HG02970 (cell line): ENCODE results near the gene COPA.
A peak's percentile ranks its signal among the peaks of the same experiment; 100 is the strongest.
"Not testable (repeated sequence)": the region's sequence is repeated elsewhere in the genome, so short reads cannot be mapped to it uniquely, and the experiment has no call there.

Experiments used
- ATAC-seq: cut with Tn5 transposase; IDR thresholded peaks from one replicate; pipeline ENCODE4 v1.9.1; 2021; ENCODE audit warnings: mild to moderate bottlenecking, moderate library complexity, moderate number of reproducible peaks; ENCODE audit not compliant: unreplicated experiment, low FRiP score

COPA gene

DNA sequence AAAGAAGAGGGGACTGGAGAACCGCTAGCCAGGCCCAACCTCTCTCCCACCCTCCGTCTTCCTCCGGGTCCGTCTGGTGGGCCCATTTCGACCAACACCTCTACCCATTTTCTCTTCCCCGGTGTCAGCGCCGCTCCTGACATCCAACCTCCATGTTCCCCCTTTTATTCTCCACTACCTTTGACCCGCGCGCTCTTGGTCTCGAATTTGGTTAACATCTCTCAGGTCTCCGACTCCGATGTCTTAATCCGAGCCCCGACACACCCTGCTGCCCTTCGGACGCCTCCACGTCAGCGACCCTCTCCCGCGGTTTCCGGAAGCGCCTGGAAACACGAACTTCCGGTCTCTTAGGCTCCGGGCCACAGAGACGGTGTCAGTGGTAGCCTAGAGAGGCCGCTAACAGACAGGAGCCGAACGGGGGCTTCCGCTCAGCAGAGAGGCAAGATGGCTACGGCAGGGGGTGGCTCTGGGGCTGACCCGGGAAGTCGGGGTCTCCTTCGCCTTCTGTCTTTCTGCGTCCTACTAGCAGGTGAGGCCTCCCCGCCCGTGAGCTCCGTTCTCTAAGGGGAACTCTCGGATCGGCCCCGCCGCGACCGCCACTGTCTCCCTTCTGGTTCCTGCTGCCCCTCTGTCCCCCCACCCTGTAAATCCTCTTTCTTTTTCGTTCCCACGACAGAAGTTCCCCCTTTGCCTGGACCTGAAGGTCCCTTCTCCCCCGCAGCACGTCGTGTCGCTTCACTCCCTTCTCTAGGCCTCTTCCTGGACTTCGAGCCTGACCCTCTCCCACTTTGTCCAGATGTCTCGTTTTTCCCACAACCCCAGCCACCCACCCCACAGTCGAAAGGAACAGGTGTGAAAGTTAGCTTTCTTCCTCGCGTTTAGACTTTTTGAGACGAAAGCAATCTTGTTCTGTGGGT, at the start of gene COPA, which contains the start of gene NCSTN:
TSS of gene COPA (minus strand) at position 298 of the 917 bp plus-strand sequence. CDS start at position 218, 80 bp downstream.
TSS of gene NCSTN (plus strand) at position 431 of the 917 bp plus-strand sequence. CDS start at position 445, 14 bp downstream.
- ATAC-seq = peak; percentile 87

DNA sequence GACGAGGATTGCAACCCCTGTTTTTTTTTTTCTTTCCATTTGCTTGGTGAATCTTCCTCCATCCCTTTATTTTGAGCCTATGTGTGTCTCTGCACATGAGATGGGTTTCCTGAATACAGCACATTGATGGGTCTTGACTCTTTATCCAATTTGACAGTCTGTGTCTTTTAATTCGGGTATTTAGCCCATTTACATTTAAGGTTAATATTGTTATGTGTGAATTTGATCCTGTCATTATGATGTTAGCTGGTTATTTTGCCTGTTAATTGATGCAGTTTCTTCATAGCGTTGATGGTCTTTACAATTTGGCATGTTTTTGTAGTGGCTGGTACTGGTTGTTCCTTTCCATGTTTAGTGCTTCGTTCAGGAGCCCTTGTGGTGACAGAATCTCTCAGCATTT, 45.4 kb upstream of the COPA start:
- not testable (repeated sequence) for ATAC-seq

DNA sequence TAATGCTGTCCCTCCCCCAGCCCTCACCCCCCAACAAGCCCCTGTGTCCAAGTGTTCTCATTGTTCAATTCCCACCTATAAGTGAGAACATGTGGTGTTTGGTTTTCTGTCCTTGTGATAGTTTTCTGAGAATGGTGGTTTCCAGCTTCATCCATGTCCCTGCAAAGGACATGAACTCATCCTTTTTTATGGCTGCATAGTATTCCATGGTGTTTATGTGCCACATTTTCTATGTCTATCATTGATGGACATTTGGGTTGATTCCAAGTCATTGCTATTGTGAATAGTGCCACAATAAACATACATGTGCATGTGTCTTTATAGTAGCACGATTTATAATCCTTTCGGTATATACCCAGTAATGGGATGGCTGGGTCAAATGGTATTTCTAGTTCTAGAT, 41.8 kb upstream of the COPA start:
- ATAC-seq = not testable (repeated sequence)

DNA sequence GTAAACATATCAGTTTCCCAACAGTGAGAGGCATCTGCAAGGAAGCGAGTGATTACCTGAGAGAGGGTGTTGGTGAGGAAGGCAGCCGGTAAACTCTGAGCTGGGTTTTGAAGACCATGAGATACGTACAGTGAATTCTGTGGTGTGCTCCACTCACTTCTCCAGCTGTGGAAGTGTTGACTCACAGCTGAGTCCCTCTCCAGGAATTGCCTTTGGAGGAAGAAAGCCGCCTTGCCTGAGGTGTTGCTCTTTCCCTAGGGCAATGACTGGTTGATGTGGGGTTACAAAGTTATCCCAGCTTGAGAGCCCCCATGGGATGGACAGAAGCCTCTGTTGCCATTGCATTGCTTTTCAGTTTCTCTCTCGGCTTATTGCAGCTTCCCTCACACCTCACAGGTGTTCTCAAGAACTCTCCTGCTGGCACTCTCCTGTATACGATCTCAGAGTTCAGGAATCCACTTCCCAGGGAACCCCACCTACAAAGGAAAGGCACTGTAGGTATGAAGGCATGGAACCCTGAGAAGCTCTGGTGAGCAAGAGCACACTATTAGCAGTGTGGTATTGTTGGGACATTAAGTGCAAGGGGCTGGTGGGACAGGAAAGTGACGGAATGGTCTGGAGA, 34.6 kb upstream of the COPA start:
- ATAC-seq = no peak

DNA sequence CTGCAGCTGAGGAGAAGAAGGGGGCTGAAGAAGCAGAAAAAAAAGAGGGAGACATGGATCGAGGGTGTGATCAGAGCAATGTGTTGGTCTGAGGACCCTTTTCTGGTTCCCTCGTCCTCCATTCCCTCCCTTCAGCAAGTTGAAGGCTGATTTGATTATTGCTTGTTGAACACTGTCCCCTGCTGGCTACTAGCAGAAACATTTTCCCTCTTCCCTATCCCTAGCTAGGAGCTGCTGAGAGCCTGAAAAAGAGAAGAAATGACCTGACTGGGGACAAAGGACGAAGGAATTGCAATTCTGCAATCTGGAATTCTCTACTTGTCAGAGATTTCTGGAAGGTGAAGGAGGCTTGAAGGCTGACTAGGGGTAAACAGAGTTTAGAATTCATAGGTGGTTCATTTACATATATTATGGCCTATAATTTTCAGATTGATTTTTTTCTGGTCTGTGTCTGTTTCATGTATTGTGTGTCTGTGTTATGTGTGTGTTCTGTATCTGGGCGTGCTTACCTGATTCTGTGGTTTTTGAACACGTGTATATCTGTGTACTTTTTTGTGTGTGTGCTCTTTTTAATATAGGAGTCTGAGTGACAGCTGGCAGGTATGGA, 33.6 kb upstream of the COPA start:
- ATAC-seq = no peak

DNA sequence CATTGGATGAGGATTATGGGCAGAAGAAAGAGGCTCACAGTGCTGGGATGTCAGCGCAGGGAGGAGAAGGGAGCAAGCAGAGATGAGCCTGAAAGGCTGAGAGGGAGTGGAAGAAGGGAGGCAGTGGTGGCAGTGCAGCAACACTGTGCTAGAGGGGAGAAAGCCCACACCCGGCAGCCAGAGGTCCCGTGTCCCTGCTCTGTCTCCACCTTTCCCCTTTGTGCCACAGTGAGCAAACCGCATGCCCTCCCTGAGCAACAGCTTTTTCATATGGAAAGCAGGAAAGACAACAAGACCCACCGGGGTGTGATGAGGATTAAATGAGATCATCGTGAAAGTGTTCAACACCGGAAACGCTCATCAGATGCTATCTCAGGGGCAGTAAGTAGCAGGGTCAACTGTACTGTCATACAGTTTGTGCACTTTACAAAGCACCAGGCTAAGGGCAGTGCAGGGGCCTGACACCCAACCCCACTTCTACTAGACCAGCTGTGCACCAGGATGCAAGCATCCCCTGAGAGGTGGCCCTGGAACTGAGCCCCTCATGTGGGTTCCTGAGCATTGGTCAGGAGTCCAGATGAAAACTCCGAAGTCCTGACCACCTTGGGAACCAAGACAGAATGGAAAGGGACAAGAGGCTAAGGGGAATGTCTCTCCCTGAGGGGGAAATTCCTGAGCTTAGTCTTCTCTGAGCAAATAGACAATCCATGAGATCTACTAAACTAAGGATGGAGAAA, 32.9 kb upstream of the COPA start:
- no peak for ATAC-seq

DNA sequence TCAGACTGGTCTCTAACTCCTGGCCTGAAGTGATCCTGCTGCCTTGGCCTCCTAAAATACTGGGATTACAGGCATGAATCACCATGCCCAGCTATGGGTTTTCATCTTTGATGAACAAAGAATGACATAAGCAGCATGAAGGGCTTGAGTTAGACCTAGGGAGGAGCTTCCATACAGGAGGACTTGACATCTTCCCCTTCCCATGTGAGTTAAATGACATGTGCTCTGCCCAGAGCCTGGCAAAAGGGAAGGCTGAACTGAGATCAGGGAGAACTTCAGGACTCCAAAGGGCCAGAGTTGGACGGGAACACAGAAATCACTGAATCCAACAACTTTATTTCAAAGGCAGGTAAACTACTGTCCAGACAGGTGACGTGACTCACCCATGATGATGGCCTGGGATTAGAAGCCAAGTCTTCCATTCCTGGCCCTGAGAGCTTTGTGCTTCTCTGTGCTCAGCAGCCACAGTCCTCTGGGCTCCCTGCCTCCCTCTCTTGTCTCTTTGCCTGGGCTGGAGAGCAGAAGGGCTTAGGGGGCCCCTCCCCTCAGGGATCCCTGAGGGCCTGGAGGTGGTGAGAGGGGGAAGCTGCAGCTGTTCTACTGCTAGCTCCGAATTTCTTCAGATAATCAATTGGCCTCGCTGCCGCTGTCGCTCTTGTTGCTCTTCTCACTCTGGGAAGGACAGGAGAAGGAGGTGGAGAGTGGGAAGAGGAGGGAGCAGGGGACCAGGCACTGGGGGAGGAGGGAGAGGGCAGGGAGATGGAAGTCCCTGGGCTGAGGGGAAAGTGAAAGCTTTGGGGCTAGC, 31.5 kb upstream of the COPA start:
- no peak for ATAC-seq

DNA sequence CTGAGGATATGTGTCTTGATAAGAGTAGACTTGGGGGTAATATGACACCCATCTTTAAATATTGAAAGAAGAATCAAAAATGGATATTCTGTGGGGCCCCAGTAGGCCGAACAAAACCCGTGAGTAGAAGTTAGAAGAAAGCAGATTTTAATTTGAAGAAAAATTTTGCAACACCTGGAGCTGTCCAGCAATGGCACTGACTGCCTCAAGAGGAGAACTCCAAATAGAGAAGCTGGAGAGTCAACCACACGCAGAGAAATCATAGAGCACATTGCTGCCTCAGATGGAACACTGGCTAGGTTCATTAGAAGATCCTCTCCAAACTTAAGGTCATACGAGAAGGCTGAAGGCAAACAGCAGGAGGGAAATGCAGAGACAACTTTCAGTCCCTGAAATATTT, 30.6 kb upstream of the COPA start:
- no peak for ATAC-seq

DNA sequence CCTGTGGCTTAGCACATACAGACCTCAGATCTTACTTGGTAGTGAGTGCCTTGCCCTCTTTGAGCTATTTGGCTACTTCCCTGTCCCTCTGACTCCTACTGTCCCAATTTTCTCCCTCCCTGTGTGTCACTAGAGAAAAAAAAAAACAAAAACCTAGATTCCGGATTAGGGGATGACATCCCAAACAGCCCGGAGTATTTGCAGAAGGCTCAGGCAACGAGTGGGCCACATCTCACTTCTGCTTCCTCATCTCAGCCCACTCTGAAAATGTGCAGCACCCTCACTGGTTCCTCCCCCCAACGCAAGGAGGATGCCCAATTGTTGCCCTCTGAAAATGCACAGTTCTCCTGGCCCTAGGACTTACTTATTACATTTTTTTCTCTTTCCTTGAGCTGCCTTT, 28.7 kb upstream of the COPA start:
- no peak for ATAC-seq

DNA sequence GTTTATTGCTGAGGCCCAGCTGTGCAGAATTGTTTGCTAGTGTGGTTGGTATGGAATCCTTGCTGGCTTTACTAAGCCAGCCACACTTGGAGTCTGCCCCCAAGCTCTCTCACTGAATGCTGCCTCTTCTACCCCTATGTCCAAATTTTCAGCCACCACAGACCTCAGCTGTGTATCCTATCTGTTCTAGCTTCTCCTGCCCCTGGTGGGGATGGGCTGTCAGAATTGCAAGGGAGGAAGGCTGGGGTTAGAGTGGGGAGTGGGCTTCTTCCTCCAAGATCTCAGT, 28.2 kb upstream of the COPA start:
- ATAC-seq = no peak

DNA sequence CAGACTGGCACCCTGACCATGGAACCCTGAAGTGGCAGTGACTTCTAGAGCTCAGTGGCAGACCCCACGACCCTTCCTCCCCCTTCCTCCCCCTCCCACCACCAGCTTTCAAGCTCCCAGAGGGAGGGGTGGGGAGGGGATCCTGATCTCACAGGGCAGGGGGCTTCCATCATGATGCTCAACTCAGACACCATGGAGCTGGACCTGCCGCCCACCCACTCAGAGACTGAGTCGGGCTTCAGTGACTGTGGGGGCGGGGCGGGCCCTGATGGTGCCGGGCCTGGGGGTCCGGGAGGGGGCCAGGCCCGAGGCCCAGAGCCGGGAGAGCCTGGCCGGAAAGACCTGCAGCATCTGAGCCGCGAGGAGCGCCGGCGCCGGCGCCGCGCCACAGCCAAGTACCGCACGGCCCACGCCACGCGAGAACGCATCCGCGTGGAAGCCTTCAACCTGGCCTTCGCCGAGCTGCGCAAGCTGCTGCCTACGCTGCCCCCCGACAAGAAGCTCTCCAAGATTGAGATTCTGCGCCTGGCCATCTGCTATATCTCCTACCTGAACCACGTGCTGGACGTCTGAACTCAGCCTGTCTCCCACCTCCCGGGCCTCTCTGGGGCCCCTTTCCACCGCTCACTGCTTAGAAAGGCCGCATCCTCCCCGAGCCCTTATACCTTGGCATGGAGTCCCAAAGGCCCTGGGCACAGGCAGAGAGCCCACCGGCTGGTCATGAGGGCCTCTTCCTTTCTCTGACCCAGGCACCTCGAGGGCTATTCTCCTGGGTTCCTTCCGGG, 27.7 kb upstream of the COPA start:
- ATAC-seq = no peak

DNA sequence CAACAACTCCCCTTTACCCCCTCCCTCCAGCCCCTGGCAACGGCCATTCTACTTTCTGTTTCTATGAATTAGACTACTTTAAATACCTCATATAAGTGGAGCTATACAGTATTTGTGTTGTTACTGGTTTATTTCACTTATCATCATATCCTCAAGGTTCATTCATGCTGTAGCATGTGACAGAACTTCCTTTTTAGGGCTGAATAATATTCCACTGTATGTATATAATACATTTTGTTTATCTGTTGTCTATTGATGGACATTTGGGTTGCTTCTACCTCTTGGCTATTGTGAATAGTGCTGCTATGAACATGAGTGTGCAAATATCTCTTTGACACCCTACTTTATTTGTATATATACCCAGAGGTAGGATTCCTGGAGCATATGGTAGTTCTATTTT, 26.0 kb upstream of the COPA start:
- no peak for ATAC-seq

DNA sequence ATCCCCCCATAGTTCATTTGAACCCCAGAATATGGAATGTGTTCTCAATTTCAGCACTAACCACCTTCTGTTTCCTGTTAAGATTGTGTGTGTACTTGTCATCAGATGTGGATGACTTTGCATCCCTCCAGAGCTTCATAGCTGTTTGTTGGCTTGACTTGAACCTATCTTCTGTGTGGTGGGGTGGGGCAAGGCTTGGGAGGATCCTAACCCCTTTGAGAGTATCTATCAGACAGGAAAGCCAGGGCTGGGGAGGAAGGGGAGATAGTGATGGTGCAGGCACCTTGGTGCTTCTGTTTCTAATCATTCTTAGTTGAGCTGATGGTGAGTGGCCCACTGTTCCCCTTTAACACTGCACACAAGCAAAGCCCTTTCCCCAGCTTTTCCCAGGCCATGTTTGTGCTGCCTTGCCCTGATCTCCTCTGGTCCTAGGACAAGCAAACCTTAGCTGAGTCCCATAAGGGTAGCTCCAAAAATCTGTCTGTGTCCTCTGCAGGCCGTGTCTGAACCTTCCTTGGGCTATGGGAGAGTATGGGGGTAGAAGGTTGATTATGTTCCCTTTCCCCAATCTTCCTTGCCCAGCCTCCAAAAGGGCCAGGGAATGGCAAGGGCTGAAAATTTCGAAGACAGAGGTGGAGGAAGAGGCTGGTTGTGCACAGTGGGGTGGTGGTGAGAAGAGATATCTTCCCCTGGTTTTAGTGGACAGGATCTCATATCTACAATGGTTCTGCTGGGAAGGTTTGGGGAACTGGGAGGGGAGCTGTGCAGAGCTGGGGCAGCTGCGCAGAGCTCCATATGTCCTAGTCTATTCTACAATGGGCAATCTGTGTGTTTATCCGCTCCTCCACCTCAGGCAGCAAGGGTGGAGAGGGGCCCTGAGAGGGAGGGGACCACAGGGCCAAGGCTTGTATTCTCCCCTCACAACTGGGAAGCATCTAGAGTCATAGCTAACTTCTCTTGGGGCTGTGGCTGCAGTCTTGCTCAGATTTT, 25.2 kb upstream of the COPA start:
- ATAC-seq = no peak

DNA sequence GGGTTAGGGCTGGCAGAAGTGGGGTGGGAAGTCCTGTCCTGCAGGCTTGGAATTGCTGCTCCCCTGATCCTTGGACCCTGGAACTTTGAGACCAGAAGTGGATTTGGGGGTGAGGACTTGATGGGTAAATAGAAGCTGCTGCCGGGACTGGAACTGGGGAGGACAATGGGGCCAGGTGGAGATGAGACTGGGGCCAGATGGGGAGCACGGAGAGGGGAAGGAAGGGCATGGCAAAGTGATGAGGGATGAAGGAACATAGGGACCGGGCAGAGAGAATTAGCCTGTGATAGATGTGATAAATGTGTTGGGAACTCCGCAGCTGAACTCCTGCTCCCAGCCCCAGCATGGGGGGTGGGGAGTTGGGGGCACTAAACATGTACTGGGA, 24.5 kb upstream of the COPA start:
- no peak for ATAC-seq

DNA sequence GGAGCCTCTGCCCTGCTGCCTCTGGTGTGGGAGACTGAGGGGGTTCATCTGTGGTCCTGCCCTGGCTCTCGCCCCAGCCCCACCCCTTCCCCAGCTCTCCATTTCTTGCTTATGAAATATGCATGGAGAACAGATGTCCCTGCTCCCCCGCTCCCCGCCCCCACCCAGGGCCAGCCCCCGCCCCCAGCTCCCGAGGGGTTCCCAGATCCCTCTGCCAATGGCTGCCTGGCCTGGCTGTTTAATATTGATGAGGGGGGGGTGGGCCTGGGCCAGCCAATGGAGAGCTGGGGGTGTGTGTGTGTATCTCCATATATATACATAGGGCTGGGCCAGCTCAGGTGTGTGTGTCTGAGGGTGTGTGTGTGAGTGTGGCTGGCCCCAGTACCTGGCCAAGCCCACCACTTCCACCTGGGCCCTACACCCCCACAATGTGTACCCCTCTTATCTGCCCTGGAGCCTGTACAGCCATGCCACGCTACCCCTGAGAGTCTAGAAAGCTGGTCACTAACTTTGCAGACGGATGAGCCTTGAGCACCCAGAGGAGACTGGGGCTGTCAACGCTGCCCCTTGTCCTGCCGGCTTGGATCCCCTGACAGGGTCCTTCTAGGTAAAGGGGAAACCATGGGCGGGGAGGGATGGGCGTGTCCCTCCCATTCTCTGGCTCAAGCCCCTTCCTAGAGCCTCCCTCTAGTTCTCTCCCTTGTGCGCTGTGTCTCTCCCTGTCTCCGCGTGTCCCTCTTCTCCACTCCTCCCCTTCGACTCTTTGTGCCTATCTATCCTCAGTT, 23.9 kb upstream of the COPA start, which contains the start of gene NHLH1:
TSS of gene NHLH1 (plus strand) at position 341 of the 785 bp plus-strand sequence. CDS start 3,661 bp downstream, outside the sequence.
- ATAC-seq = no peak

DNA sequence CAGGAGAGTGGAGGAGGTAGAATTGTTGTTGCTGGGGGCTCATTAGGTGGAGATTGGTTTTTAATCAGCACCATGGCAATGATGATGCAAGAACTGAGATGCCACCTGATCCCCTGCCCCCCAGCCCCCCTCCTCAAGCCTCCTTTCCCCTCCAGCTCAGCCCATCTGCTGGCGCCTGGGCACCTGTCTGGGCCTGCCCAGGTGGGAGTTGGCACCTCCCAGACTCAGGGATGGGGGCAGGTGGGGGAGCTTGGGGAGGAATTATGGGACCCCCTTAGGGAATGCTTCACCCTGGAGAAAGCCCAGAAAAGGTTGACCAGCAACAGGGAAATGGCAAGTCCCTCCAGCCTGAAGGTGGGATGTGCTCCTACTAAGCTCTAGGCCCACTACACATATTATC, 22.3 kb upstream of the COPA start:
- no peak for ATAC-seq
